ENCODE data around the gene CALML3. TPM values are rescaled to one million over a fixed set of nuclear protein-coding genes. Genes with fewer than 3 reads are reported as not detected.

CALML3 gene
- total RNA-seq, 1 donor from 2014 or later = not detected

DNA sequence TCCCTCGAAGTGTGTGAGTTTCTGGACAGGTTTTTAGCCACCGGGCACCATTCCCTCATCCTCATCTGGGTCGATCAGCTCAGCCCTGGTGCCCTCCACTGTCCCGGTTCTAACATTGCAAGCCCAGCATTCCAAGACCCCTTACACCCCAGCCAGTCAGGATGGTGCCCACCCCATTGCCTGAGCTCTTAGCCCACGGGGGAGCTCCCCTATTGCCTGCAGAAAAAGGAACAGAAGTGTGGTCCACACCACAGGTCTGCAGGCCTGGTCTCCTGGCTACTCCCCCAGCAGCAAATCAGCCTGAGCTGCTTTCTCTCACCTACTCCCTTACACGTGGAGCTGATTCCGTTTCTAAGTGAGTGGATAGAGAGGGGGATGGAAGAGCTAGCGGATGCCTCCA lies 30.1 kb upstream of the CALML3 start:
- intact Hi-C loops (cut with DNase I) = no loop called here
- DNase-seq = peak; percentile 35
- Histone ChIP-seq H3K4me3 (no peak overlapping the region), H3K4me1 (no peaks in the 10 kb centered on the region), H3K36me3 (no peaks in the 10 kb centered on the region), H3K27ac (no peak overlapping the region), H3K9me3 (no peaks in the 10 kb centered on the region), H3K27me3 (no peaks in the 10 kb centered on the region)
- ATAC-seq = no peak
- TF ChIP-seq CTCF (IDR thresholded peaks at IDR 0.05) = no peak

- TF ChIP-seq CTCF (IDR thresholded peaks at IDR 0.05) = no peak
- Histone ChIP-seq H3K4me1 (no peaks in the 10 kb centered on the region), H3K36me3 (no peaks in the 10 kb centered on the region), H3K9me3 (no peaks in the 10 kb centered on the region), H3K4me3 (no peak overlapping the region), H3K27ac (no peak overlapping the region), H3K27me3 (no peaks in the 10 kb centered on the region)
- DNase-seq (peak; percentile 48), ATAC-seq (no peak)
- intact Hi-C loops (cut with DNase I) = no loop called here
Observed at GRCh38 chr10:5496261-5497250, 28.2 kb upstream of the CALML3 start.

GRCh38 chr10:5497289-5497688 lies 27.5 kb upstream of the CALML3 start:
- ATAC-seq = no peak
- Histone ChIP-seq H3K36me3 (no peaks in the 10 kb centered on the region), H3K27me3 (no peaks in the 10 kb centered on the region), H3K4me1 (no peaks in the 10 kb centered on the region), H3K4me3 (no peak overlapping the region), H3K9me3 (no peaks in the 10 kb centered on the region), H3K27ac (no peak overlapping the region)
- TF ChIP-seq CTCF (IDR thresholded peaks at IDR 0.05) = no peak
- intact Hi-C loops (cut with DNase I) = no loop called here
- DNase-seq = no peak

DNA sequence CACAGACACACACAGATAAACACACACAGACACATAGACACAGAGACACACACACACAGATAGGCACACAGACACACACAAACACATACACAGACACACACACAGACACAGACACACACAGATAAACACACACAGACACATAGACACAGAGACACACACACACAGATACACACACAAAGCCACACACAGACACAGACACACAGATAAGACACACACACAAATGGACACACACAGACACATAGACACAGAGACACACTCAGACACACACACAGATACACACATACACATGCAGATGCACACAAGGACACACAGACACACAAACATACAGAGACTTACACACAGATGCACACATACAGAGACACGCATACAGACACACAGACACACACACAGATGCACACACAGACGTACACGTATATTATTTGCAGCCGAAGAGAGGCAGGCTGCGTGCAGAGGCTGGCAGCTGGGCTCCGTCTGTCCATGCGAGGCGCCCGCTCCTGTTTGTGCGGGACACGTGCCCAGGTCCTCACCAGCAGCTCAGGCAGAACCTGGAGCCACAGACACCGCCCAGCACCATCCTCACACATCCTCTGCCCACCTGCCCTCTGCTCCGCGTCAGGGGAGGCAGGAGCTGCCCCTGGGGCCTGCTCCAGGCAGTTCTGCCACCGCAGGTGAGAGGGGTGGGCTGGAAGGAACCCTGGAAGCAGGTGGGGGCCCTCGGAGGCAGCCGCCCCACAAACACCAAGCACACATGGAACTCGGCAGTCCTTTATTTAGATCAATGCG lies 26.6 kb upstream of the CALML3 start:
- intact Hi-C loops (cut with DNase I) = no loop called here
- H3K27ac ChIP-seq = no peak overlapping the region
- ATAC-seq = no peak
- no peaks in the 10 kb centered on the region for H3K36me3 ChIP-seq
- DNase-seq = peak; percentile 41
- H3K27me3 ChIP-seq = no peaks in the 10 kb centered on the region
- H3K4me1 ChIP-seq = peaks cover 5% of the 10 kb centered on the region
- no peaks in the 10 kb centered on the region for H3K9me3 ChIP-seq
- no peak overlapping the region for H3K4me3 ChIP-seq
- no peak for TF ChIP-seq CTCF (IDR thresholded peaks at IDR 0.05)

DNA sequence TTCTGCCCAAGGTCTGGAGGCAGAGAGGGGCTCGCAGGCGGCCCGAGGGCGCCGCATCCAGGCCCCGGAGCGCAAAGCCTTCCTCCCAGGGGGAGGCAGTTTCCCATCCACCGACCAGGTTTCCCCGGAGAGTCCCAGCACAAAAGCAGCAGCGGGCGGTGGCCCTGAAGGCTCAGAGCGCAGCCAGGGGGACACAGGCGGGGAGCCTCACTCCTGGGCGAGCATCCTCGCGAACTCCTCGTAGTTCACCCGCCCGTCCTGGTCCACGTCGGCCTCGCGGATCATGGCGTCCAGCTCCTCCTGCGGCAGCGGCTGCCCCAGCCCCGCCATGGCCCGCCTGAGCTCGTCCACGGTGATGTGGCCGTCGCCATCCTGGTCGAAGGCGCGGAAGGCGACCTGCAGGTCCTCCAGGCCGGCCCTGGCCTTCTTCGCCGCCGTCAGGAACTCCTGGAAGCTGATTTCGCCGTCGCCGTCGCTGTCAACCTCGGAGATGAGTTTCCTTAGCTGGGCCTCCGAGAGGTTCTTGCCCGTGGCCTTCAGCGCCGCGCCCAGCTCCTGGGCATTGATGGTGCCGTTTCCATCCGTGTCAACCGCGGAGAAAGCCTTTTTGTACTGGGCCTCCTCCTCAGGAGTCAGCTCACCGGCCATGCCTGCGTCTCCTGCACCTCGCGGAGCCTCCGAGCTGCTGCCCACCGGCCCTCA lies 25.8 kb upstream of the CALML3 start:
- no peak for TF ChIP-seq CTCF (IDR thresholded peaks at IDR 0.05)
- H3K27me3 ChIP-seq = no peaks in the 10 kb centered on the region
- no peak overlapping the region for H3K27ac ChIP-seq
- no peaks in the 10 kb centered on the region for H3K9me3 ChIP-seq
- no peak overlapping the region for H3K4me3 ChIP-seq
- intact Hi-C loops (cut with DNase I) = no loop called here
- H3K4me1 ChIP-seq = peaks cover 7% of the 10 kb centered on the region
- no peak for DNase-seq
- no peak for ATAC-seq
- H3K36me3 ChIP-seq = no peaks in the 10 kb centered on the region

All from upper lobe of right lung (tissue), 1 donor.